Heart left ventricle (tissue), 16 donors: ENCODE data around the gene TMEM266. TPM values are rescaled to one million over a fixed set of nuclear protein-coding genes. Genes with fewer than 3 reads are reported as not detected.

Experiments
- ATAC-seq, 4 donors: fragments of 200-7000 bp; cut with Tn5 transposase; one replicate each; pipeline ENCODE4 v1.9.1; 2020 to 2022; ENCODE audit warnings: moderate library complexity in 4 of 4, mild to moderate bottlenecking in 3 of 4, moderate number of reproducible peaks in 1 of 4
- DNase-seq, 5 donors: peaks; one replicate each; pipeline ENCODE4 v3.0.0-alpha.2; 2020
- H3K27ac ChIP-seq, 12 donors: fragments of 200-600 bp; sonication (generic) in 4 of 12; one replicate each; pipeline versions ENCODE4 v1.5.0 to v1.8.0; 2016 to 2022; ENCODE audit warnings: mild to moderate bottlenecking in 2 of 12
- H3K27me3 ChIP-seq, 9 donors: fragments of 200-600 bp; sonication (generic) in 2 of 9; one replicate each; pipeline versions ENCODE4 v1.5.1 to v1.8.0; 2016 to 2022; ENCODE audit warnings: mild to moderate bottlenecking in 3 of 9
- H3K36me3 ChIP-seq, 9 donors: fragments of 200-600 bp; sonication (generic) in 2 of 9; one replicate each; pipeline versions ENCODE4 v1.5.0 to v1.8.0; 2018 to 2022; ENCODE audit warnings: mild to moderate bottlenecking in 2 of 9
- H3K4me1 ChIP-seq, 12 donors: fragments of 200-600 bp; sonication (generic) in 4 of 12; one replicate each; pipeline versions ENCODE4 v1.5.0 to v1.8.0; 2016 to 2022; ENCODE audit warnings: mild to moderate bottlenecking in 3 of 12
- H3K4me3 ChIP-seq, 12 donors: fragments of 200-600 bp; sonication (generic) in 4 of 12; one replicate each; pipeline versions ENCODE4 v1.5.0 to v1.8.0; 2017 to 2022; ENCODE audit warnings: mild to moderate bottlenecking in 9 of 12, moderate library complexity in 4 of 12
- H3K9me3 ChIP-seq, 12 donors: fragments of 200-600 bp; sonication (generic) in 4 of 12; one replicate each; pipeline versions ENCODE4 v1.5.0 to v1.8.0; 2016 to 2022; ENCODE audit warnings: mild to moderate bottlenecking in 1 of 12
- POLR2A ChIP-seq, 2 donors: fragments of 450-650 bp; IDR thresholded peaks; one replicate each; pipeline ENCODE4 v1.6.1; 2017; ENCODE audit warnings: antibody characterized with exemption in 2 of 2, mild to moderate bottlenecking in 2 of 2, moderate library complexity in 2 of 2
- WGBS, 4 donors: extraction: QIAGEN DNeasy Blood & Tissue Kit in 2 of 4; methylation state at CpG; one replicate each; pipeline versions ENCODE4 v1.1.5 to v1.1.7; 2013 to 2018; 5-methylcytosine and 5-hydroxymethylcytosine counted together
- intact Hi-C, 10 donors: fragments of 100-400 bp; cut with DNase I; formaldehyde crosslinking; loops; one replicate each; pipeline versions ENCODE4 v1.11.1 to v1.14.2; 2022
- polyA plus RNA-seq, 2 donors: library from polyadenylated mRNA; stranded (reverse); fragments of 200-250 nt; gene quantifications; one replicate each; pipeline ENCODE4 v1.2.3, GENCODE V29; 2013
- total RNA-seq, 9 donors: library from RNA; depleted of rRNA in 2 of 9; stranded (reverse); fragments of >200 nt in 2 of 9; fragmentation: NEBNext Ultra II Directional in 3 of 9; extraction: Animal tissue kit (Norgen Biotek cat#: 25700) in 3 of 9; gene quantifications; one replicate each; pipeline versions ENCODE4 v1.1.0 to v1.2.4, GENCODE V29; 2016 to 2023
- TF ChIP-seq, protein P1 (sequence below), 12 donors: fragments of 200-600 bp; sonication (generic) in 4 of 12; IDR thresholded peaks; one replicate each; pipeline versions ENCODE4 v1.5.0 to v1.8.0; 2018 to 2022; ENCODE audit warnings: antibody characterized with exemption in 12 of 12, mild to moderate bottlenecking in 5 of 12
- donor health status: ischemic (EF 13 %, LVEDD 7.1; RV severe dilation, severe dysfunction).
- donor health status: healthy with polysubstance abuse.
- donor health status: DM: no; HTN: yes; CAD: no.
- donor health status: DM: no; HTN: no; CAD: no.
- donor health status: ischemic (EF 25% LVEDD 6.9; RV normal size, moderate dysfunction).
- donor health status: ischemic (EF 25% LVEDD 5.7; RV mildly dilated, moderate dysfunction).
- donor health status: healthy.
- donor health status: DM: yes; HTN: yes; CAD: no.
- donor health status: ischemic (EF 35%, LVEDD 5.7; RV mildly dilated, moderate dysfunction).
- donor health status: nonischemic (EF 11% LVEDD 7.7; RV severe dilation, severe dysfunction).
- donor health status: DM: yes; HTN: yes; CAD: no.
- donor health status: PGD.
- donor health status: ischemic (EF 29% LVEDD 5.4; RV normal size, mild dysfunction).
- donor health status: nonischemic (EF 23%, LVEDD 6.1; RV moderate dilation, normal function).

TMEM266 gene
- total and polyA plus RNA-seq, 11 donors = 0.03 to 0.38 (median 0.28) TPM; not detected in 6

DNA sequence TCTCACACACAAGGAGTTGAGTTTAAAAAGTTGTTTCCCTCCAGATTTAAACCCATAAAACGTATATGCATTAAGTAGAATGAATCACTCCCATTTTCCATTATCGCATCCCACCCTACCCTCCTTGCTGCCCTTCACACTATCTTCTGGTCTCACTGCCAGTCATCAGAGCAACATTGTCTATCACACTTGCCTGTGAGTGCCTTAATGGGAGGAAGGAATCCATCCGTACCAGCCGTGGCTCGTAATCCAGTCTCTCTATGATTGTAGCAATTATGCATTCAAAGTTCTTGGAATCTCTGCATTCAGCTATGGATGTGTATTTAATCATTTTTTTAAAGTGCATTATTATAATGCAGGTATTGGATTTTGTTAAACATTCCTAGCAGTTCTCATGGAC is 1.9 kb downstream of the TMEM266 start:
- DNase-seq = no peak
- WGBS, 4 donors = 69 to 79% (median 72%) methylated on average over 5 of the region's 5 CpGs
- Histone ChIP-seq H3K9me3 (no peaks in the 10 kb centered on the region), H3K4me1 (peaks cover 0 to 32% (median 8%) of the 10 kb centered on the region in 12 donors), H3K4me3 (no peak overlapping the region), H3K36me3 (no peaks in the 10 kb centered on the region), H3K27me3 (peaks cover 0 to 65% (median 17%) of the 10 kb centered on the region in 9 donors), H3K27ac (no peak overlapping the region)
- ATAC-seq = no peak
- TF ChIP-seq, protein P1, sequence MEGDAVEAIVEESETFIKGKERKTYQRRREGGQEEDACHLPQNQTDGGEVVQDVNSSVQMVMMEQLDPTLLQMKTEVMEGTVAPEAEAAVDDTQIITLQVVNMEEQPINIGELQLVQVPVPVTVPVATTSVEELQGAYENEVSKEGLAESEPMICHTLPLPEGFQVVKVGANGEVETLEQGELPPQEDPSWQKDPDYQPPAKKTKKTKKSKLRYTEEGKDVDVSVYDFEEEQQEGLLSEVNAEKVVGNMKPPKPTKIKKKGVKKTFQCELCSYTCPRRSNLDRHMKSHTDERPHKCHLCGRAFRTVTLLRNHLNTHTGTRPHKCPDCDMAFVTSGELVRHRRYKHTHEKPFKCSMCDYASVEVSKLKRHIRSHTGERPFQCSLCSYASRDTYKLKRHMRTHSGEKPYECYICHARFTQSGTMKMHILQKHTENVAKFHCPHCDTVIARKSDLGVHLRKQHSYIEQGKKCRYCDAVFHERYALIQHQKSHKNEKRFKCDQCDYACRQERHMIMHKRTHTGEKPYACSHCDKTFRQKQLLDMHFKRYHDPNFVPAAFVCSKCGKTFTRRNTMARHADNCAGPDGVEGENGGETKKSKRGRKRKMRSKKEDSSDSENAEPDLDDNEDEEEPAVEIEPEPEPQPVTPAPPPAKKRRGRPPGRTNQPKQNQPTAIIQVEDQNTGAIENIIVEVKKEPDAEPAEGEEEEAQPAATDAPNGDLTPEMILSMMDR (IDR thresholded peaks at IDR 0.05) = no peak
- no peak for TF ChIP-seq POLR2A (IDR thresholded peaks at IDR 0.05)
- intact Hi-C loops = no loop called here

DNA sequence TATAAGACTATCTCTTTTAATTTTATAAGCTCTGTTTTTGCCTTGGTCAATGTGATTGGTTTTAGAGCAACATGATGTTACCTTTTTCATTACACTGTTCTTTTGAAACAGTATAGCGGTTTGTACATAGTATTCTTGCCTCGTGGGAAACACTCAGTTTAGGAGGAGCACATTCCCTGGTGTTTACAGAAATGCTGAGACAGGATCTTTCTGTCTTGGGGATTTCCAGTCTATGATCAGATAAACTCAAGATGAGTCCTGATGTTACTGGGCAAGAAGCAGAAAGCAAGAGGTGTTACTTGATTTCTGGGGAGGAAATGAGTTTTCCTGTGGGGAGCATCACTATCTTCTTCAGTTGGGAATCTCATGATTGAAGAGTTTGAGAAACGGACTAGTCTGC is 2.5 kb downstream of the TMEM266 start:
- no peak overlapping the region for H3K27ac ChIP-seq
- TF ChIP-seq, protein P1 (IDR thresholded peaks at IDR 0.05) = no peak
- TF ChIP-seq POLR2A (IDR thresholded peaks at IDR 0.05) = no peak
- no peaks in the 10 kb centered on the region for H3K9me3 ChIP-seq
- ATAC-seq (no peak), DNase-seq (no peak)
- H3K4me1 ChIP-seq = peaks cover 0 to 27% (median 8%) of the 10 kb centered on the region in 12 donors
- WGBS, 4 donors = 37 to 52% (median 50%) methylated on average over 3 of the region's 3 CpGs
- H3K27me3 ChIP-seq = peaks cover 0 to 69% (median 17%) of the 10 kb centered on the region in 9 donors
- intact Hi-C loops = no loop called here
- H3K36me3 ChIP-seq = no peaks in the 10 kb centered on the region
- H3K4me3 ChIP-seq = no peak overlapping the region

DNA sequence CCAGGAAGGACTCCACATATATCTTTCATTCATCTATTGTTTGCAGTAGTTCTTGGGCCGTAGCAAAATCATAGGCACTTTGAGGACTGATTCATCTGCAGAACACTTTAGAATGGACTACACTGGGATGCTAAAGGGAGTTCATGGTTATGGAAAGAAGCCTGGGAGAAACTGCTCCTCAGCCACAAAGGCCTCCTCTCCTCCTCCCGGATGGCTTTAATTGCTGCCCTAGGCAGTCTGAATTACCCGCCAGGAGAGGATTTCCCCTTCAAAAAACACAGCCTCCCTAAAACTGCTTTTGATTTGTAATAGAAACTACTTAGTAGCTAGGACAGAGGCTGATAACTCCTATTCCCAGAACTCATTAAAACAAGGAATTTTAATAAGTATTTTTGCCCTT is 4.6 kb downstream of the TMEM266 start:
- intact Hi-C loops = loop anchor here in 1 of 10 donors (2.0 kb wide), 1 partner anchor 74 kb away; no protein-coding TSS in a partner anchor
- H3K4me1 ChIP-seq = peaks cover 0 to 16% (median 0%) of the 10 kb centered on the region in 12 donors
- 58 to 77% (median 66%) methylated on average over 3 of the region's 3 CpGs for WGBS, 4 donors
- peaks cover 0 to 67% (median 7%) of the 10 kb centered on the region in 9 donors for H3K27me3 ChIP-seq
- H3K27ac ChIP-seq = no peak overlapping the region
- TF ChIP-seq, protein P1 (IDR thresholded peaks at IDR 0.05) = no peak
- no peak for TF ChIP-seq POLR2A (IDR thresholded peaks at IDR 0.05)
- DNase-seq (no peak), ATAC-seq (no peak)
- no peaks in the 10 kb centered on the region for H3K9me3 ChIP-seq
- no peaks in the 10 kb centered on the region for H3K36me3 ChIP-seq
- H3K4me3 ChIP-seq = no peak overlapping the region

DNA sequence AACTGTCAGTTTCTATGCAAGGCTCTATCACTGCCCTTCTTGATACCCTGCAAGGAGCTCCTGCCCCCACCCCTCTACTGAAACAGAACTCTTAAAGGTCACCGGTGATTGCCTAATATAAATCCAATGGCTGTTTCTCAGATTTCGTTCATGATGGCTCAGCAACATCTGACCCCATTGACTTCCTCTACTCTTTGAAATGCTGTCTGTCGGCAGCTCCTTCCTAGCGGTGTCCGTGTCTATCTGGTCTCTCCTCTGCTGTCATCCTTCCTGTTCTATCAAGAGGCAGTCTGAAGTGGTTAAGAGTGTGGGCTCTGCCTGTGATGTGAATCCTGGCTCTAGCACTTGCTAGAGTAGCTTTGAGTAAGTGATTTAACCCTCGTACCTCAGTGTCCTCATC is 5.5 kb downstream of the TMEM266 start:
- ATAC-seq (peak in 1 of 4 donors; percentile 54), DNase-seq (no peak)
- 30 to 44% (median 37%) methylated on average over 6 of the region's 6 CpGs for WGBS, 4 donors
- no peak overlapping the region for H3K4me3 ChIP-seq
- intact Hi-C loops = loop anchor here in 1 of 10 donors (2.0 kb wide), 1 partner anchor 74 kb away; no protein-coding TSS in a partner anchor
- peaks cover 0 to 64% (median 6%) of the 10 kb centered on the region in 9 donors for H3K27me3 ChIP-seq
- TF ChIP-seq, protein P1 (IDR thresholded peaks at IDR 0.05) = no peak
- H3K36me3 ChIP-seq = no peaks in the 10 kb centered on the region
- peaks cover 0 to 12% (median 0%) of the 10 kb centered on the region in 12 donors for H3K4me1 ChIP-seq
- H3K27ac ChIP-seq = no peak overlapping the region
- no peaks in the 10 kb centered on the region for H3K9me3 ChIP-seq
